Adrenal gland (tissue), 5 donors: ENCODE measurements around the gene WNK4.

Experiments
- POLR2A ChIP-seq, 2 donors: fragments of 450-650 bp; IDR thresholded peaks; one replicate each; pipeline ENCODE4 v1.6.1; 2017; ENCODE audit warnings: antibody characterized with exemption in 2 of 2, mild to moderate bottlenecking in 2 of 2, moderate library complexity in 1 of 2
- TF ChIP-seq, protein P1 (sequence below), 6 experiments: fragments of 450-650 bp in 4 of 6; fragments of 200-600 bp in 2 of 6; sonication (generic) in 1 of 6; IDR thresholded peaks; 1 replicate in 5 of 6; 2 replicates in 1 of 6; pipeline versions ENCODE4 v1.5.1 to v1.8.0; 2016 to 2021; ENCODE audit warnings: antibody characterized with exemption in 6 of 6, mild to moderate bottlenecking in 2 of 6, moderate library complexity in 1 of 6
- donor health status: DM: no; HTN: no; CAD: no.

DNA sequence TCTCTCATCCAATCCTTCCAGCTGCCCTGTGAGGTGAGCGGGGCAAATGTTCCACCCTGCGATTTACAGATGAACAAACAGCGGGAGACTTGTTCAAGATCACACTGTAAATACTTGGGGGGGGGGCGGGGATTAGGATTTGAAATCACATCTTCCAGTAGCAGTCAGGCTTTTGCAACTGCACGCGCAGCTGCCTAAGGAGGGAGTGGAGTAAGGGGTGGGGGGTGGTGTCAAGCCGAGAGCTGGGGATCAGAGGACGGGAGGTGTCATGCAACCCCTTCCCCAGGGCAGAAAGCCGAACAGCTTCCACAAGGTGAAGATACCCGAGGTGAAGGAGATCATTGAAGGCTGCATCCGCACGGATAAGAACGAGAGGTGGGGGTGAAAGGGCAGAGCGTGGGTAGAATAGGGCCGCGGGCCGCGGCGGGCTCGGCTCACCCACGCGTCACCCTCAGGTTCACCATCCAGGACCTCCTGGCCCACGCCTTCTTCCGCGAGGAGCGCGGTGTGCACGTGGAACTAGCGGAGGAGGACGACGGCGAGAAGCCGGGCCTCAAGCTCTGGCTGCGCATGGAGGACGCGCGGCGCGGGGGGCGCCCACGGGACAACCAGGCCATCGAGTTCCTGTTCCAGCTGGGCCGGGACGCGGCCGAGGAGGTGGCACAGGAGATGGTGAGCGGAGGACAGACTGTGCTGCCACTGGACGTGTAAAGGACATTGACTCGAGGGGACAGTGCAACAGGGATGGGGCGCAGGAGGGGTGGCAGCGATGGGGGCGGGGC lies 4.6 kb downstream of the WNK4 start:
- TF ChIP-seq, protein P1, sequence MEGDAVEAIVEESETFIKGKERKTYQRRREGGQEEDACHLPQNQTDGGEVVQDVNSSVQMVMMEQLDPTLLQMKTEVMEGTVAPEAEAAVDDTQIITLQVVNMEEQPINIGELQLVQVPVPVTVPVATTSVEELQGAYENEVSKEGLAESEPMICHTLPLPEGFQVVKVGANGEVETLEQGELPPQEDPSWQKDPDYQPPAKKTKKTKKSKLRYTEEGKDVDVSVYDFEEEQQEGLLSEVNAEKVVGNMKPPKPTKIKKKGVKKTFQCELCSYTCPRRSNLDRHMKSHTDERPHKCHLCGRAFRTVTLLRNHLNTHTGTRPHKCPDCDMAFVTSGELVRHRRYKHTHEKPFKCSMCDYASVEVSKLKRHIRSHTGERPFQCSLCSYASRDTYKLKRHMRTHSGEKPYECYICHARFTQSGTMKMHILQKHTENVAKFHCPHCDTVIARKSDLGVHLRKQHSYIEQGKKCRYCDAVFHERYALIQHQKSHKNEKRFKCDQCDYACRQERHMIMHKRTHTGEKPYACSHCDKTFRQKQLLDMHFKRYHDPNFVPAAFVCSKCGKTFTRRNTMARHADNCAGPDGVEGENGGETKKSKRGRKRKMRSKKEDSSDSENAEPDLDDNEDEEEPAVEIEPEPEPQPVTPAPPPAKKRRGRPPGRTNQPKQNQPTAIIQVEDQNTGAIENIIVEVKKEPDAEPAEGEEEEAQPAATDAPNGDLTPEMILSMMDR (IDR thresholded peaks at IDR 0.05), result no peak
- TF ChIP-seq POLR2A (IDR thresholded peaks at IDR 0.05), result no peak
